Hepatocyte (in vitro differentiated cells): ENCODE data around the gene ACTL9.

Experiments
- EZH2 ChIP-seq: fragments of 200-600 bp; sonication (generic); IDR thresholded peaks from 2 replicates; pipeline ENCODE4 v1.6.1; 2016; ENCODE audit warnings: antibody characterized with exemption, mild to moderate bottlenecking, borderline replicate concordance
- EZH2phosphoT487 ChIP-seq: fragments of 200-600 bp; sonication (generic); IDR thresholded peaks from one replicate; pipeline ENCODE4 v1.6.1; 2018; ENCODE audit warnings: antibody characterized with exemption, mild to moderate bottlenecking, low read depth, moderate library complexity; ENCODE audit not compliant: unreplicated experiment, severe bottlenecking
- TF ChIP-seq, protein P1 (sequence below): fragments of 200-600 bp; sonication (generic); IDR thresholded peaks from 2 replicates; pipeline ENCODE4 v1.5.1; 2016; ENCODE audit warnings: antibody characterized with exemption, mild to moderate bottlenecking; ENCODE audit not compliant: poor library complexity

DNA sequence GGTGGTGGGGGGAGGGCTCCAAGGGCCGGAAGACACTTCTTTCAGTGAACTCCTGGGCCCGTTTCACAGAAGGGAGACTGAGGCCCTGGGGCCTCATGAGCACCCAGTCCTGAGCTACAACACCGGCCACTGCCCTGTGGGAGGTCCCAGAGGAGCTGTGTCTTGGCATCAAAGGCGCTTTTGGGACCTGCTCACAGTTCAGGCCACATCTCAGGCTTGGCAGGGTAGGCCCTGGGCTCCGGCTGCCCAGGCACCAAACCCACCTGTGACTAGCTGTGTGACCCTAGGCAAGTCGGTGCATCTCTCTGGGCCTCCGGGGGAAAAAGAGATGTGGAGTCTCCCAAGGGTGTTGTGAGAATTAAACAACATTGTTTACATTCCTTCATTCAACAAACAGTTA lies 38.7 kb downstream of the ACTL9 start:
- TF ChIP-seq, protein P1, sequence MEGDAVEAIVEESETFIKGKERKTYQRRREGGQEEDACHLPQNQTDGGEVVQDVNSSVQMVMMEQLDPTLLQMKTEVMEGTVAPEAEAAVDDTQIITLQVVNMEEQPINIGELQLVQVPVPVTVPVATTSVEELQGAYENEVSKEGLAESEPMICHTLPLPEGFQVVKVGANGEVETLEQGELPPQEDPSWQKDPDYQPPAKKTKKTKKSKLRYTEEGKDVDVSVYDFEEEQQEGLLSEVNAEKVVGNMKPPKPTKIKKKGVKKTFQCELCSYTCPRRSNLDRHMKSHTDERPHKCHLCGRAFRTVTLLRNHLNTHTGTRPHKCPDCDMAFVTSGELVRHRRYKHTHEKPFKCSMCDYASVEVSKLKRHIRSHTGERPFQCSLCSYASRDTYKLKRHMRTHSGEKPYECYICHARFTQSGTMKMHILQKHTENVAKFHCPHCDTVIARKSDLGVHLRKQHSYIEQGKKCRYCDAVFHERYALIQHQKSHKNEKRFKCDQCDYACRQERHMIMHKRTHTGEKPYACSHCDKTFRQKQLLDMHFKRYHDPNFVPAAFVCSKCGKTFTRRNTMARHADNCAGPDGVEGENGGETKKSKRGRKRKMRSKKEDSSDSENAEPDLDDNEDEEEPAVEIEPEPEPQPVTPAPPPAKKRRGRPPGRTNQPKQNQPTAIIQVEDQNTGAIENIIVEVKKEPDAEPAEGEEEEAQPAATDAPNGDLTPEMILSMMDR, result no peak
- TF ChIP-seq EZH2phosphoT487 (no peak), EZH2 (no peak)
